DND-41 (cell line): ENCODE measurements around the gene MEIS1.

Experiments
- ATAC-seq: fragments of 200-7000 bp; cut with Tn5 transposase; 3 replicates; pipeline ENCODE4 v1.9.1; 2021; ENCODE audit warnings: low read depth; ENCODE audit not compliant: insufficient read depth
- DNase-seq: peaks from one replicate; pipeline ENCODE4 v3.0.0-alpha.2; 2020
- H2AFZ ChIP-seq: 2 replicates; pipeline ENCODE4 v1.6.0; 2012; ENCODE audit warnings: low read depth, low read length
- H3K27ac ChIP-seq: 2 replicates; pipeline ENCODE4 v1.5.1; 2012; ENCODE audit warnings: low read length, inconsistent platforms
- H3K27me3 ChIP-seq: fragments of 200-600 bp; sonication (generic); 2 replicates; pipeline ENCODE4 v1.6.0; 2012; ENCODE audit warnings: low read length, mild to moderate bottlenecking, inconsistent platforms; ENCODE audit not compliant: insufficient read depth, poor library complexity
- H3K36me3 ChIP-seq: 2 replicates; pipeline ENCODE4 v1.5.1; 2012; ENCODE audit warnings: low read length, inconsistent platforms; ENCODE audit not compliant: insufficient read depth
- H3K4me1 ChIP-seq: 2 replicates; pipeline ENCODE4 v1.5.1; 2012; ENCODE audit warnings: mild to moderate bottlenecking, low read length; ENCODE audit not compliant: insufficient read depth
- H3K4me2 ChIP-seq: 2 replicates; pipeline ENCODE4 v1.6.0; 2012; ENCODE audit warnings: mild to moderate bottlenecking, moderate library complexity, low read length, inconsistent platforms; ENCODE audit not compliant: insufficient read depth
- H3K4me3 ChIP-seq, 2 experiments: fragments of 200-600 bp in 1 of 2; shearing (Covaris generic) in 1 of 2; 2 replicates each; pipeline ENCODE4 v1.5.1; 2012 to 2016; ENCODE audit warnings: inconsistent platforms in 2 of 2, low read length in 2 of 2, mild to moderate bottlenecking in 2 of 2, low read depth in 1 of 2, moderate library complexity in 1 of 2
- H3K79me2 ChIP-seq: 2 replicates; pipeline ENCODE4 v1.6.0; 2012; ENCODE audit warnings: low read length, inconsistent platforms; ENCODE audit not compliant: insufficient read depth
- H3K9ac ChIP-seq: 2 replicates; pipeline ENCODE4 v1.6.0; 2012; ENCODE audit warnings: low read depth, mild to moderate bottlenecking, inconsistent platforms, low read length, moderate library complexity
- H3K9me3 ChIP-seq: 2 replicates; pipeline ENCODE4 v1.5.1; 2012; ENCODE audit warnings: low read length, moderate library complexity, mild to moderate bottlenecking, inconsistent platforms; ENCODE audit not compliant: insufficient read depth, severe bottlenecking
- H4K20me1 ChIP-seq: 2 replicates; pipeline ENCODE4 v1.6.0; 2012; ENCODE audit warnings: low read length; ENCODE audit not compliant: insufficient read depth
- CTCF ChIP-seq: IDR thresholded peaks from 2 replicates; pipeline ENCODE4 v1.5.1; 2012; ENCODE audit warnings: borderline replicate concordance, low read length, moderate library complexity, mild to moderate bottlenecking; ENCODE audit not compliant: poor library complexity, severe bottlenecking; ENCODE audit errors: extremely low read depth
- EZH2 ChIP-seq: IDR thresholded peaks from 3 replicates; pipeline ENCODE4 v1.6.1; 2012; ENCODE audit warnings: borderline replicate concordance, low read depth, mild to moderate bottlenecking, moderate library complexity, low read length, inconsistent platforms; ENCODE audit not compliant: severe bottlenecking

MEIS1 gene

DNA sequence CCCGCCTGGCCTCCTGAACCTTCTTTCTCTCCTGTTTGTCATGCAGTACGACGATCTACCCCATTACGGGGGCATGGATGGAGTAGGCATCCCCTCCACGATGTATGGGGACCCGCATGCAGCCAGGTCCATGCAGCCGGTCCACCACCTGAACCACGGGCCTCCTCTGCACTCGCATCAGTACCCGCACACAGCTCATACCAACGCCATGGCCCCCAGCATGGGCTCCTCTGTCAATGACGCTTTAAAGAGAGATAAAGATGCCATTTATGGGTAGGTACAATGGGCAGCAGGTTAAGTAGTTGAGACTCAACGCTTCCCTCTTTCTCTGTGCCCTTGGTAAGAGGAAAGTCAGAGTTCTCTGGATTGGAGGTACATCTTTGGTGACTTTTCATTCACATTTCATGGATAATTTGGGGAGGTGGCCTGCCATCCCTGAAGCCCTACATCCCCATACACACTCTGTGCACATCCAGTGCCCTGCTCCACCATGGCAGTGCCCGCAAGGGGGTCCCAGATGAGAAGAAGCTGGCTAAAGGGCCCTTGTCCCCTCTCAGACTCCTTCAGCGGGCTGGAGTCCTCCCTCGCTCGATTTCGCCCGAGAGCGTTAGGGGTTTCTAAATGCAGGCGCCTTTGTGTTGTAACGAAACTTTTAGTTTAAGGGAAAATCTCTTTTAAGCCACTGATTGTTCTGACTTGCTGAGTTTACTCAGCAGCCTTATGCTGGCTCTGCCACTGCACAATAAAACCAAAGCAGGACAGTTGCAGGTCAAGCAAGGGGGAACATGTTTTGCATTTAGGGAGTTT is 3.0 kb downstream of the MEIS1 start:
- no peaks in the 10 kb centered on the region for H3K4me1 ChIP-seq
- no peak overlapping the region; the same call in 1 of the 2 replicates for H2AFZ ChIP-seq
- no peak overlapping the region for H3K4me3 ChIP-seq
- no peaks in the 10 kb centered on the region for H3K36me3 ChIP-seq
- no peaks in the 10 kb centered on the region for H3K79me2 ChIP-seq
- no peaks in the 10 kb centered on the region for H3K9me3 ChIP-seq
- no peak for ATAC-seq
- DNase-seq = no peak
- no peak overlapping the region for H3K9ac ChIP-seq
- no peaks in the 10 kb centered on the region for H4K20me1 ChIP-seq
- H3K4me2 ChIP-seq = no peak overlapping the region
- peaks cover 8% of the 10 kb centered on the region for H3K27me3 ChIP-seq
- H3K27ac ChIP-seq = no peak overlapping the region
- TF ChIP-seq EZH2 = no peak
- TF ChIP-seq CTCF = no peak

GRCh38 chr2:66438498-66438833 is 3.5 kb downstream of the MEIS1 start:
- H3K4me3 ChIP-seq = no peak overlapping the region
- TF ChIP-seq CTCF = no peak
- TF ChIP-seq EZH2 = no peak

DNA sequence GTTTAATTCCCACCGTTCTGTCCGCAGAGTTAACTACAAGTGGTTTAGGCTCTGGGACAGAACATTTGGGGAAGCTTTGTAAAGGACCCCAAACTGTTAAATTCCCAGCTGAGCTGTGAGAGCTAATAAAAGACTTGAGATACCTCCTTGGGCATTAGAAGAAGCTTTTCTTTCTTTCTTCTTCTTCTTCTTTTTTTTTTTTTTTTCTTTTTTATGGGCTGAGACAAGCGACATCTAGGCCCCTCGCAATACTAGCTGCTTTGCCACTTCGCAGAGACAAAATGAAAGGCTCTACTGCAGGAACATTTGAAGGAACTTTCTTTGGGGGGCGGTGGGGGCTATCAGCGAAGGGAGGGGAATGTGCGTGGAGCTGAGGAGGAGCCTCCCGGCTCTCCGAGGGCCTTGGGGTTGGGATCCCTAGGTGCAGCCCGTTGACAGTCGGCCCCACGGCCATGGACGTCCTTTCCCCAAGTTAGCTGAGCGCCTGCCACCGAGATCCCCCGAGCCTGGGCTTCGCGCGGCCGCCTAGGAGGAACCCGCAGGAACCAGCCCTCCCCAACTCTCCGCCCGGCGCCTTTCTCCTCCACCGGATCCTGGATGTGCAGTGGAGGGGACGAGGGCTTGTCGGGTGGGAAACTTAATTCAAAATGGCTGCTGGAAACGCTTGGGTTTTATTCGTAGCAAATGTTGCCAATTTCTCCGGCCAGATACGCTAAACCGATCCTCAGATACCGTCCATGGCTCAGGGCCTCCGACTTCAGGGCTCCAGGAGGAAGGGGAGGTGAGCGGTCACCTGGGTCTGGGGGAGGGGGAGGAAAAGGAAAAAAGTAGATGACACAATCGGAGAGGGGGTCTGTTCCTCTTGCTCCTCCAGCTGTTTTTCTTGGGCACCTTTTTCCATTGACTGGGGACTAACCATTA is 4.2 kb downstream of the MEIS1 start:
- ATAC-seq = no peak

More at GRCh38 chr2:66438498-66438833, 3.5 kb downstream of the MEIS1 start:
- H3K9me3 ChIP-seq = no peaks in the 10 kb centered on the region
- no peak overlapping the region for H3K9ac ChIP-seq
- no peak for DNase-seq
- no peak overlapping the region for H3K27ac ChIP-seq
- no peaks in the 10 kb centered on the region for H3K79me2 ChIP-seq
- H3K27me3 ChIP-seq = peaks cover 8% of the 10 kb centered on the region
- no peaks in the 10 kb centered on the region for H3K4me1 ChIP-seq
- no peak overlapping the region for H3K4me2 ChIP-seq
- H2AFZ ChIP-seq = no peak overlapping the region
- H3K36me3 ChIP-seq = no peaks in the 10 kb centered on the region
- no peaks in the 10 kb centered on the region for H4K20me1 ChIP-seq
- ATAC-seq = no peak

More for the DNA sequence above, 4.2 kb downstream of the MEIS1 start:
- no peak for DNase-seq
- Histone ChIP-seq H3K27ac (no peak overlapping the region), H4K20me1 (no peaks in the 10 kb centered on the region), H3K36me3 (no peaks in the 10 kb centered on the region), H3K4me1 (no peaks in the 10 kb centered on the region), H3K27me3 (peaks cover 8% of the 10 kb centered on the region), H3K9ac (no peak overlapping the region), H3K79me2 (no peaks in the 10 kb centered on the region), H3K4me3 (no peak overlapping the region), H3K9me3 (no peaks in the 10 kb centered on the region), H3K4me2 (no peak overlapping the region), H2AFZ (no peak overlapping the region)
- TF ChIP-seq CTCF = no peak
- TF ChIP-seq EZH2 = no peak
